ENCODE measurements around the gene SPDEF.

Gene SPDEF

GRCh38 chr6:34556031-34556471 is at the start of gene SPDEF:
Gene SPDEF (minus strand): TSS chr6:34556329. CDS start chr6:34544455, 11,874 bp downstream.
- Histone ChIP-seq H3K27ac (ENCODE audit: low read length) (no peak within 1 kb of the TSS), H3K36me3 (ENCODE audit: control insufficient read depth in 1 of 2, insufficient read depth in 2 of 2, low read length in 2 of 2) (no peaks in the 10 kb centered on the region), H3K9me3 (ENCODE audit: control insufficient read depth in 1 of 2, low read length in 2 of 2) (peaks cover 0 to 9% of the 10 kb centered on the region in 2 donors), H3K4me1 (ENCODE audit: control insufficient read depth in 1 of 2, insufficient read depth in 2 of 2, low read length in 2 of 2) (no peaks in the 10 kb centered on the region), H3K4me3 (ENCODE audit: low read depth in 1 of 2, low read length in 2 of 2) (no peak within 1 kb of the TSS), H3K27me3 (ENCODE audit: low read depth, low read length) (no peaks in the 10 kb centered on the region)

DNA sequence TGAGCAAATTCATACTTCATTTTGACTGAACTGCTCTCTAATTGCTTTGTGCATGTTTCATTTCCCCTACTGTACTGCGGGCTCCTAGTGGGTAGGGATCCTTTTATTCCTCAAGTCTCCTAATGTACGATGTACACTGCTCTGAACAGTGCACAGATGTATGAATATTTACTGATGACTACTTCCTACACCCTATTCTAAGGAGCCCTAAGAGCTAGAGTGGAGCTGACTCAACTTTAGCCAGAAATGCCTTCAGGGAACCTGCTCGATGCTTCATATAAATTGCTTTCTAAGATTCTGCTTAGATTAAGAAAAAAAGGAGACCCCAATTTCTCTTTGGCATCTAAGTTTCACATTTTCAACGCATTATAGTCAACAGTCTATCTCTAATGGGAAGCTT is 47.6 kb upstream of the SPDEF start:
- H3K9me3 ChIP-seq (ENCODE audit: control insufficient read depth in 1 of 2, low read length in 2 of 2), result no peaks in the 10 kb centered on the region
- peaks cover 10 to 12% of the 10 kb centered on the region in 2 donors for H3K36me3 ChIP-seq (ENCODE audit: control insufficient read depth in 1 of 2, insufficient read depth in 2 of 2, low read length in 2 of 2)
- no peak overlapping the region for H3K4me3 ChIP-seq (ENCODE audit: low read depth in 1 of 2, low read length in 2 of 2)
- H3K27ac ChIP-seq (ENCODE audit: low read length), result no peak overlapping the region
- H3K4me1 ChIP-seq (ENCODE audit: control insufficient read depth in 1 of 2, insufficient read depth in 2 of 2, low read length in 2 of 2), result peaks cover 0 to 3% of the 10 kb centered on the region in 2 donors
- no peaks in the 10 kb centered on the region for H3K27me3 ChIP-seq (ENCODE audit: low read depth, low read length)

DNA sequence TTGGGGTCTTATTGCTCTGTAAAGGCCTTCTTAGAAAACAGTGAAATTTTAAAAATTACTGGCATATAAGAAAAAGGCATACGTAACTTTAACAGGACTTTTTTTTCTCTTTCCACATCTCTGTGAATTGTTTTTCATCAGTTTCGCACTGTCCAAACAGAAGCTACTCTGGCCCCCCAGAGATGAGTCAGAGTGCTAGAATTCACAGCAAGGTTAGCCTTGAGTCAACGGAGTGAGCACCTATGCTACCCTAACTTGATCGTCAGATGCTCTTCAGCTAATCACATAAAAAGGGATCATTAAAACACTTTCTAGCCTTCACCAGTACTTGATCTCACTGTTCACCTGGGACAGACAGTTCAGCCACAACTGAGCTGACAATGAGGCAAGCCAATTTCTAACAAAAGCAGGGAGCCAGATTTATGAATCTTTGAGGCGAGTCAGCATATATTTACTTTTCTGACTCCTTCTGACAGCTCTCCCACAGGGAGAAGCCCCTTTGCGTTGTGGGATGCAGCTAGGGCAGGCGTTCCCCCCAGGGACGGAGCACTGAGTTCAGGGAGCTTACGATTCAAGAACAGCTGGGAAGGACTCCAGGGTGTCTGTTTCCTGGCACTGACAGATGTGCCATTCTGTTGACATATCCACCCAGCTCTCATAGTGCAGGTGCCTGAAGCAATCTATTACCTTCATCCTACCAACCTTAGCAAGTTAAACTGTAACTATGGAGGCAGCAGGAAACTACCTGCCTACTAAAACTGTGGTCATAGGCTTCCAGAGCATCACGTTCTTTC is 46.4 kb upstream of the SPDEF start:
- H3K27ac ChIP-seq (ENCODE audit: low read length), result no peak overlapping the region
- H3K27me3 ChIP-seq (ENCODE audit: low read depth, low read length), result no peaks in the 10 kb centered on the region
- no peak overlapping the region for H3K4me3 ChIP-seq (ENCODE audit: low read depth in 1 of 2, low read length in 2 of 2)
- H3K9me3 ChIP-seq (ENCODE audit: control insufficient read depth in 1 of 2, low read length in 2 of 2), result no peaks in the 10 kb centered on the region
- peaks cover 10 to 12% of the 10 kb centered on the region in 2 donors for H3K36me3 ChIP-seq (ENCODE audit: control insufficient read depth in 1 of 2, insufficient read depth in 2 of 2, low read length in 2 of 2)
- H3K4me1 ChIP-seq (ENCODE audit: control insufficient read depth in 1 of 2, insufficient read depth in 2 of 2, low read length in 2 of 2), result peaks cover 0 to 7% of the 10 kb centered on the region in 2 donors

GRCh38 chr6:34601706-34602105 is 45.6 kb upstream of the SPDEF start:
- Histone ChIP-seq H3K4me1 (ENCODE audit: control insufficient read depth in 1 of 2, insufficient read depth in 2 of 2, low read length in 2 of 2) (peaks cover 0 to 7% of the 10 kb centered on the region in 2 donors), H3K36me3 (ENCODE audit: control insufficient read depth in 1 of 2, insufficient read depth in 2 of 2, low read length in 2 of 2) (peaks cover 10 to 12% of the 10 kb centered on the region in 2 donors), H3K27ac (ENCODE audit: low read length) (no peak overlapping the region), H3K4me3 (ENCODE audit: low read depth in 1 of 2, low read length in 2 of 2) (no peak overlapping the region), H3K27me3 (ENCODE audit: low read depth, low read length) (no peaks in the 10 kb centered on the region), H3K9me3 (ENCODE audit: control insufficient read depth in 1 of 2, low read length in 2 of 2) (no peaks in the 10 kb centered on the region)

- H3K4me1 ChIP-seq (ENCODE audit: control insufficient read depth in 1 of 2, insufficient read depth in 2 of 2, low read length in 2 of 2), result peaks cover 0 to 7% of the 10 kb centered on the region in 2 donors
- no peak overlapping the region for H3K27ac ChIP-seq (ENCODE audit: low read length)
- no peaks in the 10 kb centered on the region for H3K27me3 ChIP-seq (ENCODE audit: low read depth, low read length)
- H3K9me3 ChIP-seq (ENCODE audit: control insufficient read depth in 1 of 2, low read length in 2 of 2), result no peaks in the 10 kb centered on the region
- no peak overlapping the region for H3K4me3 ChIP-seq (ENCODE audit: low read depth in 1 of 2, low read length in 2 of 2)
- peaks cover 4 to 5% of the 10 kb centered on the region in 2 donors for H3K36me3 ChIP-seq (ENCODE audit: control insufficient read depth in 1 of 2, insufficient read depth in 2 of 2, low read length in 2 of 2)
Observed at GRCh38 chr6:34600796-34601195, 44.7 kb upstream of the SPDEF start.

- H3K36me3 ChIP-seq (ENCODE audit: control insufficient read depth in 1 of 2, insufficient read depth in 2 of 2, low read length in 2 of 2), result peaks cover 0 to 5% of the 10 kb centered on the region in 2 donors
- H3K27ac ChIP-seq (ENCODE audit: low read length), result no peak overlapping the region
- no peak overlapping the region for H3K4me3 ChIP-seq (ENCODE audit: low read depth in 1 of 2, low read length in 2 of 2)
- no peaks in the 10 kb centered on the region for H3K27me3 ChIP-seq (ENCODE audit: low read depth, low read length)
- no peaks in the 10 kb centered on the region for H3K9me3 ChIP-seq (ENCODE audit: control insufficient read depth in 1 of 2, low read length in 2 of 2)
- H3K4me1 ChIP-seq (ENCODE audit: control insufficient read depth in 1 of 2, insufficient read depth in 2 of 2, low read length in 2 of 2), result peaks cover 0 to 7% of the 10 kb centered on the region in 2 donors
Observed at GRCh38 chr6:34600101-34600500, 44.0 kb upstream of the SPDEF start.

GRCh38 chr6:34598712-34599111 is 42.6 kb upstream of the SPDEF start:
- Histone ChIP-seq H3K4me1 (ENCODE audit: control insufficient read depth in 1 of 2, insufficient read depth in 2 of 2, low read length in 2 of 2) (peaks cover 0 to 7% of the 10 kb centered on the region in 2 donors), H3K9me3 (ENCODE audit: control insufficient read depth in 1 of 2, low read length in 2 of 2) (no peaks in the 10 kb centered on the region), H3K36me3 (ENCODE audit: control insufficient read depth in 1 of 2, insufficient read depth in 2 of 2, low read length in 2 of 2) (peaks cover 0 to 5% of the 10 kb centered on the region in 2 donors), H3K27me3 (ENCODE audit: low read depth, low read length) (no peaks in the 10 kb centered on the region), H3K27ac (ENCODE audit: low read length) (no peak overlapping the region), H3K4me3 (ENCODE audit: low read depth in 1 of 2, low read length in 2 of 2) (no peak overlapping the region)

DNA sequence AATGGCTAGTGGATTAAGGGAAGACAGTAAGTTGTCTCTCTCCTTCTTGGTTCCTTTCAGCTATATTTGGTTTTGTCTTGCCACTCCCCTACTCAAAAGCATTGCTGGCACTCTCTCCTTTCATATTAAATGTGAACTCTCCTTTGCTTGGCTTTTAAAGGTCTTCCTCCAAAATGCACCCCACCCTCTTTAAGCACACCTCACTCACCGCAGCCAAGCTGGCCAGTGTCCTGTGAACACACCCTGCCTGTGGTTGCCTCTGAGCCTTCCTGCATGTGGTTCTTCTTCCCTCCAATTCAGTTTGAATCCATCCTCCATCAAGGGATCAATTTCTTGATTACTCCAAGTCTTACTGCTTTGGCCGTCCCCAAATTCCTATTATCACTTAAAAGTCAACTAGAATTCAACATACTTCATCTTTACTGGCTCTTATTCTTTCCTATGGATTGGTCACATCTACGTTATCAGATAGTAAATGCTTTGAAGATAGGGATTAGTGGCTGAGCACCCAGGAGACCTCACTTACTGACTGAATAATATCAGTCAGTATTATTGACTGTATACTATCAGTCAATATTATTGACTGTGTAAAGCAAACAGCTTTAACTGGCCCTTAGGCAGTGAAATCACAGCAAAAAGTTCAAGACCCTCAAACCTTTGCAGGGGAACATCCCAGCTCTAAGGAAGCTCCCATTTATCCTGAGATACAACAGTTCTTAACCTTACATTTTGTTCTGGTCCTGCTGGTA is 41.6 kb upstream of the SPDEF start:
- peaks cover 0 to 5% of the 10 kb centered on the region in 2 donors for H3K36me3 ChIP-seq (ENCODE audit: control insufficient read depth in 1 of 2, insufficient read depth in 2 of 2, low read length in 2 of 2)
- H3K4me3 ChIP-seq (ENCODE audit: low read depth in 1 of 2, low read length in 2 of 2), result no peak overlapping the region
- no peak overlapping the region for H3K27ac ChIP-seq (ENCODE audit: low read length)
- no peaks in the 10 kb centered on the region for H3K9me3 ChIP-seq (ENCODE audit: control insufficient read depth in 1 of 2, low read length in 2 of 2)
- peaks cover 0 to 7% of the 10 kb centered on the region in 2 donors for H3K4me1 ChIP-seq (ENCODE audit: control insufficient read depth in 1 of 2, insufficient read depth in 2 of 2, low read length in 2 of 2)
- no peaks in the 10 kb centered on the region for H3K27me3 ChIP-seq (ENCODE audit: low read depth, low read length)

DNA sequence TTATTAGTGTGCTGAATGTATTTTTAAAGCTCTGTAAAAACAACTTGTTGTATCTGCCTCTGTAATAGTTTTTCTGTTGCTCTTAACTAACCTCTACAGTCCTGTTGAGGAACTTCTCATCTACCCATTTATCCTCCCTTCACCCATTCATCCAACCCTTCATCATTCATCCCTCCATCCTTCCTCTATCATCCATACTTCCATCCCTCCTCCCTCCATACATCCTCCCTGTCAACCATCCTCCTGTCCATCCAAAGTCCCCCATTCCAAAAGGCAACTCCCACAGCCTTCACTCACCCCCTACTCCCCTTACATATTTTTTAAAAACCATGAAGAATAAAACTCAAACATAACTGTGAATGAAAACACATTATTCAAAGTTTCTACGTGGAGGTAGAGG is 40.7 kb upstream of the SPDEF start:
- Histone ChIP-seq H3K36me3 (ENCODE audit: control insufficient read depth in 1 of 2, insufficient read depth in 2 of 2, low read length in 2 of 2) (peaks cover 0 to 5% of the 10 kb centered on the region in 2 donors), H3K27me3 (ENCODE audit: low read depth, low read length) (no peaks in the 10 kb centered on the region), H3K4me1 (ENCODE audit: control insufficient read depth in 1 of 2, insufficient read depth in 2 of 2, low read length in 2 of 2) (peaks cover 0 to 7% of the 10 kb centered on the region in 2 donors), H3K27ac (ENCODE audit: low read length) (no peak overlapping the region), H3K4me3 (ENCODE audit: low read depth in 1 of 2, low read length in 2 of 2) (no peak overlapping the region), H3K9me3 (ENCODE audit: control insufficient read depth in 1 of 2, low read length in 2 of 2) (no peaks in the 10 kb centered on the region)

DNA sequence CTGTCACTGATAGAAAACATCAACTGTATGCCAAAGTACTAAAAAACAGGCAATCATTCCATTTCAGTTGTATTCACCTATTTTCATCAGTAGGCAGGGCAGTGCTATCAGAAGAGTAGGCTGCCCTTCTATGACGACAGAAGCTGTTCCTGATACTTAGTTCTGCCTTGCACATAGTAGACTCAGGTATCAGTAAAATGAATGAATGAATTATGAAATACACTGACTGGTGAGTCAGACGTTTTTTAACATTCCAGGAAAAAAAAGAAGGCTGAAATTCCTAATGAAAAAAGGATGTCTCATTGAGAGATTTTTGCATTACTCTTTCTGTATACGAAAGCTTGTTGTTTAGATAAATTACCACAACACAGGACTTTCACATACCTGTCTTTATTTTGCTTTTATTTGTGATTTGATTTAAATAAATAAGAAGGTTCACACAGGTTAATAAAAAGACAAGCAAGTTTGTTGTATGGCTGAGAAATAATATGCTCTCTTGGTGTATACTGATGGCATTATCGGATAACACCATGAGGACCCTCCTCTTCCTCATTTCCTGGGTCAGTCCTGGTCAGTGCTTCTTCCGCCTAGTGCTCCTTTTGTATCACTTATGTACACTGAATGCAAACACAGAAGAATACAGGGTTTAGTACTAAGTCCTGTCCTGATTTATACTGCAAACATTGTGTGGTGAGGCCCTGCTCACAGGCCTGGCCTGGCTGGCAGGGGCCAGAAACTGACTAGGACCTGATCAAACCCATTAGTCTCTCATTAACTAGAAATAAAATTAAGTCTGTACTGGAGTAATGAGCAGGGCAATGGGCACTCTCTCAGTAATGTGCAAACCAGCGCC is 39.4 kb upstream of the SPDEF start:
- Histone ChIP-seq H3K27ac (ENCODE audit: low read length) (no peak overlapping the region), H3K27me3 (ENCODE audit: low read depth, low read length) (no peaks in the 10 kb centered on the region), H3K4me3 (ENCODE audit: low read depth in 1 of 2, low read length in 2 of 2) (no peak overlapping the region), H3K4me1 (ENCODE audit: control insufficient read depth in 1 of 2, insufficient read depth in 2 of 2, low read length in 2 of 2) (peaks cover 0 to 7% of the 10 kb centered on the region in 2 donors), H3K9me3 (ENCODE audit: control insufficient read depth in 1 of 2, low read length in 2 of 2) (no peaks in the 10 kb centered on the region), H3K36me3 (ENCODE audit: control insufficient read depth in 1 of 2, insufficient read depth in 2 of 2, low read length in 2 of 2) (no peaks in the 10 kb centered on the region)

- Histone ChIP-seq H3K4me1 (ENCODE audit: control insufficient read depth in 1 of 2, insufficient read depth in 2 of 2, low read length in 2 of 2) (peaks cover 0 to 4% of the 10 kb centered on the region in 2 donors), H3K9me3 (ENCODE audit: control insufficient read depth in 1 of 2, low read length in 2 of 2) (no peaks in the 10 kb centered on the region), H3K36me3 (ENCODE audit: control insufficient read depth in 1 of 2, insufficient read depth in 2 of 2, low read length in 2 of 2) (peaks cover 6 to 12% of the 10 kb centered on the region in 2 donors), H3K27me3 (ENCODE audit: low read depth, low read length) (no peaks in the 10 kb centered on the region), H3K27ac (ENCODE audit: low read length) (no peak overlapping the region), H3K4me3 (ENCODE audit: low read depth in 1 of 2, low read length in 2 of 2) (no peak overlapping the region)
Observed at GRCh38 chr6:34593701-34594100, 37.6 kb upstream of the SPDEF start.
